Measurements from ENCODE around the gene EXT2. TPM values are rescaled to one million over a fixed set of nuclear protein-coding genes. Genes with fewer than 3 reads are reported as not detected.
A peak's percentile ranks its signal among the peaks of the same experiment; 100 is the strongest.

Gene EXT2
- total RNA-seq, 1 experiment from 2014 or later: 42.9 TPM

- no peak overlapping the region for H3K4me2 ChIP-seq (ENCODE audit: insufficient read depth, insufficient read length, low read length)
- no peak for TF ChIP-seq CTCF (conservative IDR thresholded peaks at IDR 0.05)
- H2BK5ac ChIP-seq (ENCODE audit: insufficient read length, low read length): no peak overlapping the region
- H2BK15ac ChIP-seq (ENCODE audit: low read depth, low read length): no peak overlapping the region
- H3K79me2 ChIP-seq (ENCODE audit: insufficient read depth, low read length): no peaks in the 10 kb centered on the region
- H4K91ac ChIP-seq (ENCODE audit: insufficient read length, low read depth, low read length): no peak overlapping the region
- H3K14ac ChIP-seq (ENCODE audit: insufficient read depth, low read length): no peak overlapping the region
- no peak for DNase-seq
- H3K9ac ChIP-seq (ENCODE audit: extremely low read depth, insufficient read length, low read length): no peak overlapping the region
- no peak overlapping the region for H3K56ac ChIP-seq (ENCODE audit: insufficient read length, low read depth, low read length)
- no CpG with 5 or more reads among the region's 8 CpGs for WGBS (ENCODE audit: extremely low coverage, insufficient read length, low lambda C conversion rate)
- no peak overlapping the region for H3K27ac ChIP-seq (ENCODE audit: insufficient read length, low read depth, low read length)
- no peak overlapping the region for H2BK12ac ChIP-seq (ENCODE audit: insufficient read length, low read depth, low read length)
- no peaks in the 10 kb centered on the region for H4K20me1 ChIP-seq (ENCODE audit: control insufficient read depth, insufficient read depth, insufficient read length)
- no peak overlapping the region for H3K4ac ChIP-seq (ENCODE audit: low read depth, low read length)
- no peak overlapping the region for H2BK20ac ChIP-seq (ENCODE audit: low read depth, low read length, poor library complexity, severe bottlenecking)
- H2AFZ ChIP-seq (ENCODE audit: low read length): no peak overlapping the region
- peak overlapping the region in 1 of 3 experiments; percentile 35; a peak in 2 of 7 replicates for H3K27ac Mint-ChIP-seq
- H3K27me3 Mint-ChIP-seq (ENCODE audit: low read depth): no peaks in the 10 kb centered on the region
- no peak overlapping the region for H4K8ac ChIP-seq (replicated peaks; ENCODE audit: insufficient read length, low read depth, low read length)
- no peak overlapping the region for H3K4me3 Mint-ChIP-seq
- H3K36me3 Mint-ChIP-seq (ENCODE audit: insufficient read depth in 1 of 3, low read depth in 3 of 3): peaks cover 10 to 23% (median 16%) of the 10 kb centered on the region in 3 experiments; a peak in 6 of 7 replicates
- no peak overlapping the region for H3K23ac ChIP-seq (ENCODE audit: insufficient read length, low read depth, low read length)
- H3T11ph ChIP-seq (ENCODE audit: low read length): no peak overlapping the region
- no peaks in the 10 kb centered on the region for H3K27me3 ChIP-seq (ENCODE audit: insufficient read depth, low read length)
- peaks cover 0 to 5% of the 10 kb centered on the region in 2 experiments; a peak in 2 of 4 replicates for H3K4me1 Mint-ChIP-seq
- H4K5ac ChIP-seq (ENCODE audit: insufficient read length, low read depth, low read length): no peak overlapping the region
- no peaks in the 10 kb centered on the region for H3K9me3 ChIP-seq (ENCODE audit: control insufficient read depth, low read depth, low read length)
- no peak overlapping the region for H2AK5ac ChIP-seq (ENCODE audit: insufficient read length, low read length)
- no peak overlapping the region for H2BK120ac ChIP-seq (ENCODE audit: low read depth, low read length, poor library complexity, severe bottlenecking)
- H3K23me2 ChIP-seq (ENCODE audit: insufficient read length, low read depth, low read length, poor library complexity, severe bottlenecking): no peaks in the 10 kb centered on the region
- no peak overlapping the region for H3K18ac ChIP-seq (ENCODE audit: insufficient read length, low read depth, low read length)
- no peaks in the 10 kb centered on the region for H3K79me1 ChIP-seq (ENCODE audit: insufficient read depth, low read depth, low read length, poor library complexity, severe bottlenecking)
- no peaks in the 10 kb centered on the region for H3K9me3 Mint-ChIP-seq
- H3K4me1 ChIP-seq (ENCODE audit: insufficient read depth, low read length): no peaks in the 10 kb centered on the region
Observed at GRCh38 chr11:44235765-44236201, 140.3 kb downstream of the EXT2 start.
